GM21529 (cell line): Measurements from ENCODE around the gene NMT1.

Source experiments
- ATAC-seq: cut with Tn5 transposase; IDR thresholded peaks from one replicate; pipeline ENCODE4 v1.9.1; 2021; ENCODE audit not compliant: unreplicated experiment

The NMT1 gene

DNA sequence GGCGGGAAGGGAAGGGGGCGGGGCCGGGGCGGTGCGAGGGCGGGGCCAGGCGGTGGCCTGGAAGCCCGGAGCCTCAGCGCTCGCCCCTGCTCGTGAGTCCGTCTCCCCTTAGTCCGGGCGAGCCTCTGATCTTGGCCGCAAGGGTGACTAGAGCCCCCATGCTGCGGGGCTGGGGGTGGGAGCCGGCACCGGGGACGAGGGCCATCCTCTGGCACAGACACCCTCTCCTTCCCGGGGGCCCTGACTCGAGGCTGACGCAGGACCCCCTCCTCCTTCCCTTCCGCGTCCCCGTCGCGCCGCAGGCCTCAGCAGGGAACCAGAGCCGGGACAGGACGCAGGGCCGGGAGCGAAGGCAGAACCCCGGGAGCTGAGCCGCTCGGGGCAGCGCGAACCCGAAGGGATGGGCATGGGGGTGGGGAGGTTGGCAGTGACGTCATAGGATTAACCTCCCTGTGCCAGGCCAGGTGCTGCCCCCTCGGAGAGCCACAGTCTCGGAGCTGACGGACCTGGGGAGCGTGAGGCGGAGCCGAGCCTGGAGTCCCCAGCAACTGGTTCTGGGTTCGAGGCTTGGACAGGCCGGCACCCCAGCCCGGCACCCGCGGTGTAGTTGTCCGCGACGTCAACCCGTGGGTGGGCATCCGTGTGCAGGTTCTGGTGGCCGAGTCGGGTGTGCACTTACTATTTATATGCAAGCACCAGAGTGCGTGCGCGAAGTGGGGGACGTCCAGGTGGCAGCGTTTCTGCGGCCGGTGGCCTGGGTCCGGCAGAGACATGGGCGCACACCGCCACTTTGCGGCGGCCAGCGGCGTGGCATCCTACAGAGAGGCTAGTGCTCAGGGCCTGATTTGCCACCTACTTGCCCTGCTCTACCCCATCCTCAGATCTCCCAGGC lies 71.7 kb downstream of the NMT1 start:
- no peak for ATAC-seq

GRCh38 chr17:45135192-45135977 lies 74.3 kb downstream of the NMT1 start, which contains the start of gene ACBD4:
Gene ACBD4 (plus strand): TSS chr17:45135687. CDS start chr17:45136145, 458 bp downstream.
- ATAC-seq = peak; percentile 83

GRCh38 chr17:45135978-45136791 lies 75.1 kb downstream of the NMT1 start:
- no peak for ATAC-seq

- no peak for ATAC-seq
Measured at GRCh38 chr17:45136846-45137560, 75.9 kb downstream of the NMT1 start.

GRCh38 chr17:45137561-45138305 lies 76.6 kb downstream of the NMT1 start:
- ATAC-seq = no peak

GRCh38 chr17:45138911-45139532 lies 77.9 kb downstream of the NMT1 start:
- no peak for ATAC-seq

DNA sequence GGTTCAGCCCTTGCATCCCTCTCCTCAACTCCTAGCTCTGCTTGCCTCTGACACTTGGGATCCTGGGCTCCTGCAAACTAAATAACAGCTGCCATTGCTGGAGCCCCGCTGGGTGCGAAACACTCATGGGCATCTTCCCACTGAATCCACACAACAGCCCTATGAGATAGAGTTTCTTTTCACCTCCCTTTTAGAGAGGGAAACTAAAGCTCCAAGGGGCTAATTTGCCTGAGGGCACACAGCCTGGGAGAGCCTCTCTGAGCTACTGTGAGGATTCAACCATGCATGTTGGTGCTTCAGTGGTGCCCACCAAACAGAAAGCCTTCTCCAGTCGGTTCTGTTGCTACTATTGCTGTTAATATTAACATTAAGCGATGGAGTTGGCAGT lies 78.4 kb downstream of the NMT1 start:
- ATAC-seq = no peak

DNA sequence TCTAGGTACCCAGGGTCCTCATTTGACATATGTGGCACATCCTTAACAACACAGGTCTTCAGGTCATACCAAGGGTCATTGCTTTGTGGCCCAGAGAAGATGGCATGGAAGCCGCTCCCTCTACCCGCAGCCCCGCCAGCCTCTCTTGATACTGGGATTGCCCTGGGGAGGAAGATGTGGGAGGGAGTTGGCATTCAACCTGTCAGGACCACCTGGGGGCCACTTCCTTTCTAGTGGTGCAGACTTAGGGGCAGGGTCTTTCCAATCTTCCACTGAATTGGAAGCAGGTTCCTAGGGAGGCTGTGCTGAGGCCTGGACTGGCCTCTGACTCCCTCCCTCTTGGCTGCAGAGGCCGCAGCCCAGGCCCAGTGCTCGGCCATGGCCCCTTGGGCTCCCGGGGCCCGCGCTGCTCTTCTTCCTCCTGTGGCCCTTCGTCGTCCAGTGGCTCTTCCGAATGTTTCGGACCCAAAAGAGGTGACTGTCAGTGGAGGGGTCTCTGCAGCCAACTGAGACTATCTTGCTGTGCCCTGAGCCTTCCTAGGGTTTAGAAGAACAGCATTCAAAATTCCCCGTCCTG lies 82.1 kb downstream of the NMT1 start:
- ATAC-seq = no peak

GRCh38 chr17:45143767-45144198 lies 82.7 kb downstream of the NMT1 start:
- no peak for ATAC-seq

- no peak for ATAC-seq
Measured at GRCh38 chr17:45144199-45145034, 83.3 kb downstream of the NMT1 start.

- no peak for ATAC-seq
Measured at GRCh38 chr17:45145035-45145389, 83.9 kb downstream of the NMT1 start.

GRCh38 chr17:45146166-45146565 lies 85.0 kb downstream of the NMT1 start:
- no peak for ATAC-seq

GRCh38 chr17:45146592-45146889 lies 85.4 kb downstream of the NMT1 start:
- no peak for ATAC-seq

- no peak for ATAC-seq
Measured at GRCh38 chr17:45146890-45147580, 85.9 kb downstream of the NMT1 start.

DNA sequence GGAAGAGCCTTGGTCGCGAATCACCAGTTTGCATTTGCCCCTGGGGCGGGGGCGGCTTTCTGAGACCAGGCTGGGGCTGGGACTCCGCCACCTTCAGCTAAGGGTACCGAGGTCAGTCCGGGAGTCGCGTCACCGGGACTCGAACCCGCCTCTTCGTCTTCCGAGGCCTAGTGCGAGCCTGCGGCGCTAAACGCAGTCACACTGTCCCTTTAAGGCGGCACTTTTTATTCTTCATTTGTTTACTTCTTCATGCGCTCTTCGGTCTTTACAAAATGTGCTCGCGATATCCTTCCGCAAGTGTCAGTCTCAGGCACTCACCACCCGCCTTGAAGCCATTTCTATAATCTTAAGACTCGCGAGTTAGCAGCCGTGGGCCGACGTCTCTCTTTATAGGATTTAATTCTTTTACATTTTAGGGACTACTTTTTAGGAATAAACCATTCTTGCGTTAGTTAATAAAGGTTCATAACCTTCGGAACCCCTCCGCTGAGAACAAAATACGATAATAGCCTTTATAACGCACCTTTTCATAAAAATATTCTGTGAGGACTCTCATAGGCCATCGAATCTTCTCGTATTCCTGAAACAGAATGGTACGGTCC lies 86.6 kb downstream of the NMT1 start:
- ATAC-seq = no peak

DNA sequence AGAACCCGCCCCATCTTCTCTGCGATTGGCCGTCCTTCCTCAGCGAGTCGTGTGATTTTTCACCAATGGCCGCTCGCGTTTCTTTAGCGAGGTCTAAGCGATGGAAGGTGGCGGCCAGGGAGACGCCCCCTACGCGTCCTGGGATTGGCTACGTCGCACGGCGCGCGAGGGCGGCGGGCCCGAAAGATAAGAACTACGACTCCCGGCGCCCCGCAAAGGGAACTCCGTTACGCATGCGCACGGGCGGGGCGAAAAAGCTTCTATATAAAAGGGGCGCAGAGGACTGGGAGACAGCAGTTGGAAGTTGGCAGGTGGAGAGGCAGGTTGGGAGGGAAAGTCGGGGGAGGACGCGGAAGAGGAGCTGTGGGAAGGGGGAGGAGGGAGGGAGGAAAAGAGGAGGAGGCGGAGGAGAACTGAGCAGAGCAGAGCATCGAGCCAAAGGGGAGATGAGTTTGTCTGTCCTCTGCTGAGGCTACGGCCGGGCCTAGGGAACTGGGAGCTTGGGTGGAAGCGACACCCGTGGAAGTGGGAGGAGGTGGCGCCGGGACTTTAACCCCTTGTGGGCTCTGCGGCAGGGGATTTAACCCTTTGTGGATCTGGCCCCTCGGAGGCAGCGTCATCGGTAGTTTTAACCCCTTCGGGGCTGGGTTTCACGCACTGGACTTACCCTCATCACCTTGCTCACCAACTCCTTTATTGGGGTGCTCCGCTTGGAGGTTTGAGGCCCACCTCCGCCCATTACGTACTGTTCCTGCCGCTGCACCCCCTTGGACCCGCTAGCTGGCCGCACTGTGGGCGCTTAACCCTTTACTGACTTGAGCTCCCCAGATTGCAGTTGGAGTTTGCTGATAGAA lies 87.3 kb downstream of the NMT1 start, which contains the start of gene HEXIM1:
TSS of gene HEXIM1 (plus strand) at position 293 of the 854 bp plus-strand sequence. CDS start 716 bp downstream, outside the sequence.
- ATAC-seq = peak; percentile 57
